ENCODE measurements around the gene NOXA1. TPM values are rescaled to one million over a fixed set of nuclear protein-coding genes. Genes with fewer than 3 reads are reported as not detected.

Gene NOXA1
- total RNA-seq, 1 donor from 2014 or later: 0.66 TPM

- DNase-seq (ENCODE audit: low read depth, low spot score): no peak
These were observed 35.2 kb upstream of the NOXA1 start for GRCh38 chr9:137387891-137388560.

- DNase-seq (ENCODE audit: low read depth, low spot score): no peak
These were observed 34.4 kb upstream of the NOXA1 start for GRCh38 chr9:137388589-137389427.

- no peak for DNase-seq (ENCODE audit: low read depth, low spot score)
These were observed 33.8 kb upstream of the NOXA1 start for GRCh38 chr9:137389428-137389746.

- no peak for DNase-seq (ENCODE audit: low read depth, low spot score)
These were observed 32.4 kb upstream of the NOXA1 start for GRCh38 chr9:137390553-137391410.

- no peak for DNase-seq (ENCODE audit: low read depth, low spot score)
These were observed 31.8 kb upstream of the NOXA1 start for GRCh38 chr9:137391411-137391754.

- no peak for DNase-seq (ENCODE audit: low read depth, low spot score)
These were observed 30.8 kb upstream of the NOXA1 start for GRCh38 chr9:137392232-137393007.

- no peak for DNase-seq (ENCODE audit: low read depth, low spot score)
These were observed 29.7 kb upstream of the NOXA1 start for GRCh38 chr9:137393176-137394150.

GRCh38 chr9:137394866-137395665 is 28.1 kb upstream of the NOXA1 start:
- DNase-seq (ENCODE audit: low read depth, low spot score): no peak

- DNase-seq (ENCODE audit: low read depth, low spot score): no peak
These were observed 27.6 kb upstream of the NOXA1 start for GRCh38 chr9:137395666-137396010.

GRCh38 chr9:137396227-137396626 is 27.0 kb upstream of the NOXA1 start:
- DNase-seq (ENCODE audit: low read depth, low spot score): no peak

- DNase-seq (ENCODE audit: low read depth, low spot score): no peak
These were observed 26.4 kb upstream of the NOXA1 start for GRCh38 chr9:137396634-137397367.

- no peak for DNase-seq (ENCODE audit: low read depth, low spot score)
These were observed 25.3 kb upstream of the NOXA1 start for GRCh38 chr9:137397675-137398423.

- no peak for DNase-seq (ENCODE audit: low read depth, low spot score)
These were observed 24.4 kb upstream of the NOXA1 start for GRCh38 chr9:137398561-137399468.

- DNase-seq (ENCODE audit: low read depth, low spot score): no peak
These were observed 20.4 kb upstream of the NOXA1 start for GRCh38 chr9:137402746-137403145.

GRCh38 chr9:137403269-137403668 is 19.9 kb upstream of the NOXA1 start:
- no peak for DNase-seq (ENCODE audit: low read depth, low spot score)

- DNase-seq (ENCODE audit: low read depth, low spot score): no peak
These were observed 18.1 kb upstream of the NOXA1 start for GRCh38 chr9:137404961-137405567.

- DNase-seq (ENCODE audit: low read depth, low spot score): no peak
These were observed 17.5 kb upstream of the NOXA1 start for GRCh38 chr9:137405677-137406081.

All from pulmonary artery endothelial cell (primary cell).